ENCODE measurements around the gene MYO7B. TPM values are rescaled to one million over a fixed set of nuclear protein-coding genes. Genes with fewer than 3 reads are reported as not detected.

The MYO7B gene
- total RNA-seq, 2 experiments from 2014 or later = 3.3 TPM; not detected in 1

GRCh38 chr2:127596311-127597045 is 61.0 kb downstream of the MYO7B start:
- H3K9me2 ChIP-seq (ENCODE audit: insufficient read depth, low read length) = no peaks in the 10 kb centered on the region
- H3K4me2 ChIP-seq (ENCODE audit: low read length) = no peak overlapping the region
- ChIA-PET POLR2A (no interaction called here), CTCF (ENCODE audit: unreplicated experiment) (interaction anchor here (0.6 kb wide), 1 partner anchor 302 kb away, joined by 3 read pairs; no protein-coding TSS in a partner anchor)
- no peak for TF ChIP-seq EZH2phosphoT487 (IDR thresholded peaks at IDR 0.05; ENCODE audit: borderline replicate concordance, low read depth, low read length)
- TF ChIP-seq CTCF (conservative IDR thresholded peaks at IDR 0.05; ENCODE audit: low read length) = no peak
- no TSS peak for BruUV-seq (replicated peaks)
- no peaks in the 10 kb centered on the region for H3K4me1 ChIP-seq (ENCODE audit: insufficient read depth, low read length, poor library complexity, severe bottlenecking)
- H3K9me3 ChIP-seq (ENCODE audit: low read length) = no peaks in the 10 kb centered on the region
- H4K20me1 ChIP-seq (ENCODE audit: insufficient read depth, low read length) = no peaks in the 10 kb centered on the region
- H3K79me2 ChIP-seq (ENCODE audit: insufficient read depth, low read depth, low read length) = no peaks in the 10 kb centered on the region
- intact Hi-C loops (cut with micrococcal nuclease; ENCODE audit: unreplicated experiment) = loop anchor here (10.0 kb wide), 1 partner anchor 268 kb away; no protein-coding TSS in a partner anchor
- no peak overlapping the region for H3K27ac ChIP-seq (ENCODE audit: low read depth, low read length, poor library complexity, severe bottlenecking)
- H3K36me3 ChIP-seq (ENCODE audit: insufficient read depth, low read length) = no peaks in the 10 kb centered on the region
- no peak overlapping the region for H3K4me3 ChIP-seq (ENCODE audit: low read depth, low read length, poor library complexity, severe bottlenecking)
- DNase-seq (ENCODE audit: low spot score) = no peak
- no peak overlapping the region for H2AFZ ChIP-seq (ENCODE audit: low read length)

GRCh38 chr2:127597046-127597983 is 61.8 kb downstream of the MYO7B start:
- TF ChIP-seq CTCF (conservative IDR thresholded peaks at IDR 0.05; ENCODE audit: low read length) (no peak), EZH2phosphoT487 (IDR thresholded peaks at IDR 0.05; ENCODE audit: borderline replicate concordance, low read depth, low read length) (no peak)
- Histone ChIP-seq H3K4me2 (ENCODE audit: low read length) (no peak overlapping the region), H2AFZ (ENCODE audit: low read length) (no peak overlapping the region), H3K9me3 (ENCODE audit: low read length) (no peaks in the 10 kb centered on the region), H3K9me2 (ENCODE audit: insufficient read depth, low read length) (no peaks in the 10 kb centered on the region), H3K27ac (ENCODE audit: low read depth, low read length, poor library complexity, severe bottlenecking) (no peak overlapping the region), H3K36me3 (ENCODE audit: insufficient read depth, low read length) (no peaks in the 10 kb centered on the region), H3K4me3 (ENCODE audit: low read depth, low read length, poor library complexity, severe bottlenecking) (no peak overlapping the region), H3K4me1 (ENCODE audit: insufficient read depth, low read length, poor library complexity, severe bottlenecking) (no peaks in the 10 kb centered on the region), H4K20me1 (ENCODE audit: insufficient read depth, low read length) (no peaks in the 10 kb centered on the region), H3K79me2 (ENCODE audit: insufficient read depth, low read depth, low read length) (no peaks in the 10 kb centered on the region)
- DNase-seq (ENCODE audit: low spot score) = no peak
- CTCF ChIA-PET (ENCODE audit: unreplicated experiment) = no interaction called here
- POLR2A ChIA-PET = no interaction called here
- BruUV-seq (replicated peaks) = no TSS peak
- intact Hi-C loops (cut with micrococcal nuclease; ENCODE audit: unreplicated experiment) = loop anchor here (10.0 kb wide), 1 partner anchor 267 kb away; no protein-coding TSS in a partner anchor
